SW 1271 (cell line): ENCODE data around the gene ATP13A3.

Experiments used
- DNase-seq, 2 experiments: peaks; one replicate each; lab custom pipeline; 2025; lab: John Stamatoyannopoulos, UW

ATP13A3 gene

GRCh38 chr3:194439881-194440550, 46.8 kb downstream of the ATP13A3 start:
- DNase-seq, result no peak

DNA sequence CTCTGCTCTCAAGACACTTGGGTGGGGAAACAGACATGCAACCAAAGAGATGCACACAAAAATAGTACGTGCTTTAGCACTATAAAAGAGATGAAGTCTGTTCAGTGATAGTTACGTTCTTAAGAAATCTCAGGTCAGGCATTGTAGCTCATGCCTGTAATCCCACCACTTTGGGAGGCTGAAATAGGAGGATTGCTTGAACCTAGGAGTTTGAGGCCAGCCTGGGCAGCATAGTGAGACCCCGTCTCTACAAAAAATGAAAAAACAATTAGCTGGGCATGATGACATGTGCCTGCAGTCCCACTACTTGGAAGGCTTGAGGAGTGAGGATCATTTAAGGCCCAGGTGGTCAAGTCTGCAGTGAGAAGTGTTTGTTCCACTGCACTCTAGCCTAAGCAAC, 52.3 kb downstream of the ATP13A3 start:
- DNase-seq, result no peak

- DNase-seq, result no peak
Measured at GRCh38 chr3:194431554-194431953, 55.2 kb downstream of the ATP13A3 start.

- no peak for DNase-seq
Measured at GRCh38 chr3:194425399-194425798, 61.4 kb downstream of the ATP13A3 start.

GRCh38 chr3:194424953-194425352, 61.8 kb downstream of the ATP13A3 start:
- no peak for DNase-seq

GRCh38 chr3:194424373-194424772, 62.4 kb downstream of the ATP13A3 start:
- no peak for DNase-seq

DNA sequence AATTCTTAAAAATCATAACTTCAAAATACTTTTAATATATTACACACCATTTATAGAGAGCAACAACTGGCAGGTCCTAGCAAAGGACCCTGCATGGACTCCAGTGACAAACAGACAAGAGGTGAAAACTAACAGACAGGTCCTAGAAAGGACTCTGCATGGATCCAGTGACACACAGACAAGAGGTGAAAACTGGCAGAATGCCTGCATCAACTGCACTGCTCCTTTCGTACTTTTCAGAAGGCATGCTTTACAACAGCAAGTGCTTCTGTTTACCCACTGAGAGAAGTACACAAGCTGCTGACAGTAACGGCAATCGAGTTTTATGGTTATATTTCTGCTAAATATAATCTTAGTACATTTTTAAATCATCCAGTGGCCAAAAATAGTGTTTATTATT, 63.5 kb downstream of the ATP13A3 start:
- DNase-seq, result no peak

GRCh38 chr3:194422188-194422587, 64.6 kb downstream of the ATP13A3 start:
- DNase-seq, result no peak

DNA sequence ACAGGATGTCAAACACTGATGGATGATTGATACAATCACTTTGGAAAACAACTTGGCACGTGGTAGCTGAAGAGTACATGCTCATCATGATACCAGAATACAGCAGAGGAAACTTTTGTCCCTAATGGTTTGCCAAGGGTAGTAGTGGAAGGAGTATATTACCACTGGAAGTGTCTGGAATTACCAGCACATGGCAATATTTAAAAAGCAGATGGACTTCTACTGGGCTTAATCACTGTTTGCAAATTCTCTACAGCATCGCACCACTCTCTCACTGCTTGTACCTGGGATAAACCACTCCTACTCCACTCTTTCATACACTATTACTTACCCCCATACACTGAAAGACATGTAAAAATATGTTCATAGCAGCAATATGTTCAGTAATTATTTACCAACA, 68.1 kb downstream of the ATP13A3 start:
- DNase-seq, result no peak

GRCh38 chr3:194407423-194407822, 79.4 kb downstream of the ATP13A3 start:
- DNase-seq, result no peak

DNA sequence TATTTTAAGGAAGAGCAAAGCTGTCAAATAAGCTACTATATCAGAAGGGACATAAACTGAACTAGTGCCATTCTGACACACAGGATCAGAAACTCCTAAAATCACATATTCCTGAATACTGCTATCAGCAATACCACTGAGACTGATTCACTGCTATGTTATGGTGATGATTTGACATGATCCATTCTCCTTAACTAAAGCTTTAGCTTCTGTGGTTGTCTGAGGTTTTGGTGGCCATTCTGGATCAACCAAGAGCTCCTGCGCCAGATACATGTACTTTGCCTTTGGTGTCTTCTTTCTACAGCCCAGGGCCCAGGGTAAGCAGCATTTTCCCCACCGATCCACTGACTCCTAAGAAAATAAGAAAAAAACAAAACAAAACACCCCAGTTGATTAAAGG, 81.0 kb downstream of the ATP13A3 start:
- DNase-seq, result no peak

- peak in 1 of 2 experiments; percentile 51 for DNase-seq
Measured at GRCh38 chr3:194404365-194405140, 82.2 kb downstream of the ATP13A3 start.

DNA sequence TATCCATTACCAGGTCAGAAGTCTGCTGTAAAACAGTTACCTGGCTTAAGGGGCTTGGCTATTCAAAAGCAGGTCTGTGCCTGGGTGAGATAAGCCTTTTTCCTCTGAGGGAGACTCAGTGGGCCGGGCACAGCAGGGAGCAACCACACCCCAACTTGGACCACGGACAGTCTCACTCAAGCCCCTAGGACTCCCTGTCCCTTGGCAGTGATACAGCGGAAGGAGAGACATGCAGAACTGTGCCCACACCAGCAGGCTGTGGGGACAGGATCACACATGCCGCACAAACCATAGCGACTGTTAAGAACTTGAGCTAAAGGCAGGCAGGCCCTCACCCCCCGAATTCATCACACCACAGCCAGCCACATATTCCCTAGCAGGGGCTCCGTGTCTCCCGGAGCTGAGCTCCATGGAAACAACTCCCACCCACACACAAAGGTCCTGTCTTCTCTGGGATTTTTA, 84.9 kb downstream of the ATP13A3 start:
- DNase-seq, result no peak

DNA sequence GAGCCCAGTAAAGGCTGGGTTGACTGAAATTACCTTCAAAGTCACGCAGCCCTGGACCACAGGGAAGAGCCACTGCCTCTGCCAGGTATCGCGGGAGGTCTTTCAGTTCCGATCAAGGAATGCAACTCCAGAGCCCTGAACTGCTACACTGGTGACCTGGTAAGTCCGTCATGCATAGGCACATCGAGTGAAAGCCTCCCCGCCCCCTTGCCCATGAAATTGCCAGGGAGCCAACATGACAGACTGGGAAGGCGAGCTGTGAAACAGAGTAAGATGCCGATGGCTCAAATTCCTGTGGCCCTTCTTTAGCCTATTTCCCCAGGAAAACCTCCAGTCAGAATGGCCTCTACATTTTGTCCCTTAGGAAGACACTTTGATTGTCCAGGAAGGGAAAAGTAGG, 85.5 kb downstream of the ATP13A3 start:
- no peak for DNase-seq

DNA sequence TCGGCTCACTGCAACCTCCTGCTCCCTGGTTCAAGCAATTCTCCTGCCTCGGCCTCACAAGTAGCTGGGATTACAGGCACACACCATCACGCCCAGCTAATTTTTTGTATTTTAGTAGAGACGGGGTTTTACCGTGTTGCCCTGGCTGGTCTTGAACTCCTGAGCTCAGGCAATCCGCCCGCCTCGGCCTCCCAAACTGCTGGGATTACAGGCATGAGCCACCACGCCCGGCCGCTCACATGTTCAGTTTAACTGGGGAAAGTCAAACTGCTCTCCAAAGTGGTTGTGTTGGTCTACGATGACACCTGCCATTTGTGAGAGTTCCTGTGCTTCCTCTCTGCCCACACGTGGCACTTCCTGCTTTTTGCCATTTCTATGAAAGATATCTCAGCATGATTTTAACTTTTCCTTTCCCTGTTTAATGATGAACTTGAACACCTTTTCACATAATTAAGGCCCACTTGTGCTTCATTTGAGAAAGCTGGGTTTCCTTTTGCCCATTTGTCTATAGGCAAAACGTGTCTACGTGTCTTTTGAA, 86.9 kb downstream of the ATP13A3 start:
- DNase-seq, result no peak

DNA sequence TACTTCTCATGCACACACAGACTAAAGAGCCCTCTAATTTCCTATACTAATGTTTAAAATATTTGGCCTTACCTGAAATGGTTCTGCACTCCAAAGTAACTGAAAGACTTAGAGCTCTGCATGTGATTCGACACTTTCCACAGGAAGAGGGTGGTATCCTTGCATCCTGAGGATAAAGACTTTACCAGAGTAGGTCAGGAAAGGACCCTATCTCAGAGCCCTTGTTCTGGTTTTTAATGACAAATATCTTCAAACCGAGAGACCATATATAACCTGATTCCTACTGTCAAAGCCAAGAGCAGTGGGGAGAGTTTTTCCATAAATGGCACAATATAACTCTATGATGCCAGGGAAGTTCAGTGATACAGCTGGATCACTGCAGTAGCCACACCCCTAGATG, 87.6 kb downstream of the ATP13A3 start, which contains the start of gene GP5:
GP5 (minus strand) TSS at position 101 of the 400 bp plus-strand sequence. CDS start 984 bp downstream, outside the sequence.
- DNase-seq, result no peak

DNA sequence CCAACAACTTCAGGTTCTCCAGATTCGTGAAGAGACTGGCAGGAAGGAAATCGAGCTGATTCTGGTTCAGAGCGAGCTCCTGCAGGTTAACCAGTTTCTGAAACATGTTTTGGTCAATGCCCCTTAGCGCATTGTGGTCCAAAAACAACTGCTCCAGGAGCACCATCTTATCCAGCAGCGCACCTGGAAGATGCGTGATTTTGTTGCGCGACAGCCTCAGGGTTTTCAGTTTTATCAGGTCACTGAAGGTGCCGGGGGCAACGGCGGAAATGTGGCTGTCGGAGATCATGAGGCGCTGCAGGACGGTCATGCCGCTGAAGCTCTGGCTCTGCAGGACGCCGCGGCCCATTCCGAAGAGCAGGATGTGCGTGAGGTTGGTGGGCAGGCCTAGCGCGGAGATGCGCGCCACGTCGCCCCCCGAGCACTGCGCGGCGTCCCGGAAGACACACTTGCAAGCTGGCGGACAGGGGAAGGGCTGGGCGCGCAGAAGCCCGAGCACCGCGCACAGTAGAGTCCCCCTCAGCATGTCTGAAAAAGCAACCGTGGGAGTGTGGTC, 89.0 kb downstream of the ATP13A3 start:
- DNase-seq, result no peak

- no peak for DNase-seq
Measured at GRCh38 chr3:194396859-194397756, 89.7 kb downstream of the ATP13A3 start.

GRCh38 chr3:194396539-194396858, 90.3 kb downstream of the ATP13A3 start:
- no peak for DNase-seq

GRCh38 chr3:194395778-194396538, 90.8 kb downstream of the ATP13A3 start:
- DNase-seq, result no peak

DNA sequence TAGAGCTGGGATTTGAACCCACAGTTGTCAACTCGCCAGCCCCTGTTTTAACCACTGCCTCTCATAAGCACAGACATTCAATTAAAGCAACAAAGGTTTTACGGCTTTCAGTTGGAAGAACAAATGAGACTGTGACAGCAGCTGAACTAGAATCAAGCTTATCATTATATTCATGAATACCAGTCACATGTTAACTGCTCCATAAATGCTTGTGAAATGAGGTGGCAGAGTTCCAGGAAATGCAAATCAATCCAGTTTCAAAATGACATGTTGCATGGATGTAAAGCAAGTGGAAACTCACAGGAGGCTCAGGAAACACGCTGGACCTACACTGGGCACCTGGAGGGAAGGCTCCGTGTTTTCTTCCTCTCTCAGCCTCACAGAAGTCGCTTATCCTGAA, 91.6 kb downstream of the ATP13A3 start:
- no peak for DNase-seq
